GM12892 (cell line): ENCODE measurements around the gene PRTG.

ENCODE experiments used
- POLR2A ChIP-seq: IDR thresholded peaks from 2 replicates; pipeline ENCODE4 v1.6.1; 2011; ENCODE audit warnings: low read depth, low read length, control low read depth
- POLR2AphosphoS5 ChIP-seq: IDR thresholded peaks from 2 replicates; pipeline ENCODE4 v1.6.1; 2011; ENCODE audit warnings: low read depth, low read length, control low read depth
- TAF1 ChIP-seq: IDR thresholded peaks from 2 replicates; pipeline ENCODE4 v1.6.1; 2011; ENCODE audit warnings: low read depth, mild to moderate bottlenecking, control low read depth, low read length, borderline replicate concordance

- no peak for TF ChIP-seq POLR2A
- no peak for TF ChIP-seq TAF1
- no peak for TF ChIP-seq POLR2AphosphoS5
Measured at GRCh38 chr15:55707518-55707917, 35.4 kb downstream of the PRTG start.
